Prostate gland (tissue), 2 donors: ENCODE data around the gene AVEN. TPM values are rescaled to one million over a fixed set of nuclear protein-coding genes. Genes with fewer than 3 reads are reported as not detected.

ENCODE experiments used
- DNase-seq: peaks from one replicate; pipeline ENCODE4 v3.0.0-alpha.2; 2019; ENCODE audit warnings: low spot score
- H3K27ac ChIP-seq, 2 donors: fragments of 200-600 bp; sonication (generic); 2 replicates each; pipeline ENCODE4 v1.5.1; 2017 to 2019
- H3K27me3 ChIP-seq: fragments of 200-600 bp; sonication (generic); replicated peaks from 2 replicates; pipeline ENCODE4 v1.5.1; 2019; ENCODE audit not compliant: insufficient read depth
- H3K36me3 ChIP-seq, 2 donors: fragments of 200-600 bp; sonication (generic); 1 replicate in 1 of 2; 2 replicates in 1 of 2; pipeline versions ENCODE4 v1.5.1 to v1.8.1; 2017 to 2019
- H3K4me1 ChIP-seq: fragments of 200-600 bp; sonication (generic); replicated peaks from 2 replicates; pipeline ENCODE4 v1.5.1; 2019
- H3K4me3 ChIP-seq, 2 donors: fragments of 200-600 bp; sonication (generic); 2 replicates each; pipeline ENCODE4 v1.5.1; 2017 to 2019
- H3K9me3 ChIP-seq: fragments of 200-600 bp; sonication (generic); 2 replicates; pipeline ENCODE4 v1.5.1; 2017
- POLR2A ChIP-seq: fragments of 450-650 bp; IDR thresholded peaks from one replicate; pipeline ENCODE4 v1.6.1; 2016; ENCODE audit warnings: antibody characterized with exemption, mild to moderate bottlenecking
- POLR2AphosphoS5 ChIP-seq: sonication (generic); formaldehyde crosslinking; IDR thresholded peaks from one replicate; pipeline ENCODE4 v1.6.1; 2017; ENCODE audit warnings: antibody characterized with exemption
- WGBS: methylation state at CpG from one replicate; pipeline ENCODE4 v1.1.5; 2018; 5-methylcytosine and 5-hydroxymethylcytosine counted together
- intact Hi-C: fragments of 100-400 bp; cut with DNase I; formaldehyde crosslinking; loops from one replicate; pipeline ENCODE4 v1.14.2; 2022
- total RNA-seq, 2 donors: library from RNA; depleted of rRNA; stranded (reverse); fragments of >200 nt; gene quantifications; one replicate each; pipeline ENCODE4 v1.1.0, GENCODE V29; 2016
- TF ChIP-seq, protein P1 (sequence below), 4 experiments: fragments of 200-600 bp in 2 of 4; fragments of 450-650 bp in 2 of 4; sonication (generic) in 2 of 4; IDR thresholded peaks; 1 replicate in 3 of 4; 2 replicates in 1 of 4; pipeline ENCODE4 v1.5.1; 2016 to 2019; ENCODE audit warnings: antibody characterized with exemption in 4 of 4, mild to moderate bottlenecking in 2 of 4, moderate library complexity in 2 of 4

AVEN gene
- total RNA-seq, 2 donors from 2014 or later, result 11.9 to 21.6 TPM

DNA sequence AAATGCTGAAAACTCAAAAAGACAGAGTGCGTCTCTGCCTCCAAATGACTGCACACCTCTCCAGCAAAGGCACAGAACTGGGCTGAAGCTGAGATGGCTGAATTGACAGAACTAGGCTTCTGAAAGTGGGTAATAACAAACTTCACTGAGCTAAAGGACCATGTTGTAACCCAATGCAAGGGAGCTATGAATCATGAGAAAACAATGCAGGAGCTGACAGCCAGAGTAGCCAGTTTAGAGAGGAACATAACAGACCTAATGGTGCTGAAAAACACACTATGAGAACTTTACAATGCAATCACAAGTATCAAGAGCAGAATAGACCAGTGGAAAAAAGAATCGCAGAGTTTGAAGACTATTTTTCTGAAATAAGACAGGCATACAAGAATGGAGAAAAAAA lies 10.1 kb upstream of the AVEN start:
- Histone ChIP-seq H3K36me3 (no peaks in the 10 kb centered on the region), H3K27ac (no peak overlapping the region), H3K27me3 (no peaks in the 10 kb centered on the region), H3K9me3 (no peaks in the 10 kb centered on the region), H3K4me1 (no peaks in the 10 kb centered on the region), H3K4me3 (no peak overlapping the region)
- 87% methylated on average over 2 of the region's 2 CpGs for WGBS
- TF ChIP-seq, protein P1, sequence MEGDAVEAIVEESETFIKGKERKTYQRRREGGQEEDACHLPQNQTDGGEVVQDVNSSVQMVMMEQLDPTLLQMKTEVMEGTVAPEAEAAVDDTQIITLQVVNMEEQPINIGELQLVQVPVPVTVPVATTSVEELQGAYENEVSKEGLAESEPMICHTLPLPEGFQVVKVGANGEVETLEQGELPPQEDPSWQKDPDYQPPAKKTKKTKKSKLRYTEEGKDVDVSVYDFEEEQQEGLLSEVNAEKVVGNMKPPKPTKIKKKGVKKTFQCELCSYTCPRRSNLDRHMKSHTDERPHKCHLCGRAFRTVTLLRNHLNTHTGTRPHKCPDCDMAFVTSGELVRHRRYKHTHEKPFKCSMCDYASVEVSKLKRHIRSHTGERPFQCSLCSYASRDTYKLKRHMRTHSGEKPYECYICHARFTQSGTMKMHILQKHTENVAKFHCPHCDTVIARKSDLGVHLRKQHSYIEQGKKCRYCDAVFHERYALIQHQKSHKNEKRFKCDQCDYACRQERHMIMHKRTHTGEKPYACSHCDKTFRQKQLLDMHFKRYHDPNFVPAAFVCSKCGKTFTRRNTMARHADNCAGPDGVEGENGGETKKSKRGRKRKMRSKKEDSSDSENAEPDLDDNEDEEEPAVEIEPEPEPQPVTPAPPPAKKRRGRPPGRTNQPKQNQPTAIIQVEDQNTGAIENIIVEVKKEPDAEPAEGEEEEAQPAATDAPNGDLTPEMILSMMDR (IDR thresholded peaks at IDR 0.05), result no peak
- TF ChIP-seq POLR2A (no peak), POLR2AphosphoS5 (no peak)
- no peak for DNase-seq
- intact Hi-C loops, result no loop called here

DNA sequence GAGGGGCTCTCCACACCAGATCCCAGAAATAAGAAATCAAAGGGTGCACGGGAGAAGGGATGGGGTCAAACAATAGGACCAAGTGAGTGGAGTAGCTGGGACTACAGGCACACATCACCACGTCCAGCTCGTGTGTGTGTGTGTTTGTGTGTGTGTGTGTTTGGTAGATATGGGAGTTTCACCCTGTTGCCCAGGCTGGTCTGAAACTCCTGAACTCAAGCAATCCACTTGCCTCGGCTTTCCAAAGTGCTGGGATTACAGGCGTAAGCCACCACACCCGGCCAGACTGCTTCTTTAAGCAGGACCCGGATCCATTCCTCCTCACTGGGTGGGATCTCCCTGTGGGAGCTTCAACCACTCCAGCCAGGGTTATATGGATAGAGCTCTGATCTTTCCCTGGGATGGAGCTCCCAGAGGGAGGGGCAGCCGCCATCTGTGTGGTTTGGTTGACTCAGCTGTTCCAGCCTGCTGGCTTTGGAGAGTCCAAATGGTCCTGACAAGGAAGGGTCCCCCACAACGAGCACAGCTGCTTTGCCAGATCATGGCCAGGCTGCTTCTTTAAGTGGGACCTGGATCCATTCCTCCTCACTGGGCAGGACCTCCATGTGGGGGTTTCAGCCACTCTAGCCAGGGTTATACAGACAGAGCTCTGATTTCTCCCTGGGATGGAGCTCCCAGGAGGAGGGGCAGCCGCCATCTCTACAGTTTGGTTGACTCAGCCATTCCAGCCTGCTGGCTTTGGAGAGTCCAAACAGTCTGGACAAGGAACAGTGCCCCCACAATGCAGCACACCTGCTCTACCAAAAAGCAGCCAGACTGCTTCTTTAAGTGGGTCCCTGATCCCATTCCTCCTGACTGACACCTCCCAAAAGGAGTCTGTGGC lies 9.1 kb upstream of the AVEN start:
- no peaks in the 10 kb centered on the region for H3K36me3 ChIP-seq
- H3K4me1 ChIP-seq, result no peaks in the 10 kb centered on the region
- H3K4me3 ChIP-seq, result no peak overlapping the region
- intact Hi-C loops, result no loop called here
- no peaks in the 10 kb centered on the region for H3K27me3 ChIP-seq
- TF ChIP-seq POLR2A (no peak), POLR2AphosphoS5 (no peak)
- TF ChIP-seq, protein P1 (IDR thresholded peaks at IDR 0.05), result no peak
- H3K9me3 ChIP-seq, result no peaks in the 10 kb centered on the region
- H3K27ac ChIP-seq, result no peak overlapping the region
- no peak for DNase-seq
- WGBS, result 89% methylated on average over 10 of the region's 10 CpGs

DNA sequence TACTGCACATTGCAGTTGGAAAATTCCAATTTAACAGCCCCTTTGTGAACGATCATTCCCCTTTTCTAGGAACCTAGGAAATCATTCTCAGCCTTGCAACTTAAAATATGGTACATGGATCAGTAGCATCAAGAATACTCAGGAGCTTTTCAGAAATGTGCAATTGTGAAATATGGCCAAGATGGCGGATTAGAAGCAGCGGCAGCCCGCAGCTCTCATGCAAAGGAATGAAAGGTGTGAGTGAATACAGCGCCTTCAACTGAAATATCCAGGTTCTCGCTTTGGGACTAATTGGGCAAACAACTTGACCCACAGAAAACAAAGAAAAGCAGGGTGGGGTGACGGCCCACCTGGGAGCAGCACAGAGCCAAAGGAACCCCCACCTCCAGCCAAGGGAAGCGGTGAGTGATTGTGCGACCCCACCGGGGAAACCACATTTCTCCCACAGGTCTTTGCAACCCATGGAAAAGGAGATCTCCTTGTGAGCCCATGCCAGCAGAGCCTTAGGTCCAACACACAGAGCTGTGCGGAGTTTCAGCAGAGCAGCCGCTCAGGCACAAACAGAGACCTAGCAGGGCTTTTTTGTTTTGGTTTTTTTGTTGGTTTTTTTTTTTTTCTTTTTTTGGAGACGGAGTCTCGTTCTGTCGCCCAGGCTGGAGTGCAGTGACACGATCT lies 7.6 kb upstream of the AVEN start:
- H3K4me1 ChIP-seq, result no peaks in the 10 kb centered on the region
- WGBS, result 94% methylated on average over 16 of the region's 16 CpGs
- H3K27me3 ChIP-seq, result no peaks in the 10 kb centered on the region
- TF ChIP-seq, protein P1 (IDR thresholded peaks at IDR 0.05), result no peak
- no peak for TF ChIP-seq POLR2AphosphoS5
- TF ChIP-seq POLR2A, result no peak
- H3K4me3 ChIP-seq, result no peak overlapping the region
- DNase-seq, result no peak
- H3K9me3 ChIP-seq, result no peaks in the 10 kb centered on the region
- H3K27ac ChIP-seq, result no peak overlapping the region
- intact Hi-C loops, result no loop called here
- H3K36me3 ChIP-seq, result no peaks in the 10 kb centered on the region

DNA sequence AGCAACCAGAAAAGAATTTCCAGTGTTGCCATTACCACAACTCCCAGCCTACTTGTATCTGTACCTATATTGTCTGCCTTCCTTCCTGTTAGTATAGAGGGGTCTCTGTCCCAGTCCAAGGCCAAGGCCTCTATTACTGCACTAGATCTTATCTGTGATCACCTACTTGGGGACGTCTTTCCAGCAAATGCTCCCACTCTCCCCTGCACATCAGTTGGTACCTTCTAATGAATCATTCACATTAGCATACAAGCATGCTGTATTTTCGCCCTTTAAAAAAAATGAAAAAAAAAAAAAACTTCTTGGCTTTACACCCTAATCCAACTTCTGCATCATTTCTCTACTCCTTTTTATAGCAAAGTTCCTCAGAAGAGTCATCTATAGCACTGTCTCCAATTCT lies 4.8 kb upstream of the AVEN start:
- no peak for TF ChIP-seq POLR2A
- TF ChIP-seq, protein P1 (IDR thresholded peaks at IDR 0.05), result no peak
- TF ChIP-seq POLR2AphosphoS5, result no peak
- no peaks in the 10 kb centered on the region for H3K4me1 ChIP-seq
- H3K36me3 ChIP-seq, result no peaks in the 10 kb centered on the region
- 78% methylated on average over 2 of the region's 2 CpGs for WGBS
- no peaks in the 10 kb centered on the region for H3K27me3 ChIP-seq
- no peaks in the 10 kb centered on the region for H3K9me3 ChIP-seq
- intact Hi-C loops, result no loop called here
- DNase-seq, result no peak
- no peak overlapping the region for H3K4me3 ChIP-seq
- H3K27ac ChIP-seq, result no peak overlapping the region
